ENCODE measurements around the gene CNOT1. TPM values are rescaled to one million over a fixed set of nuclear protein-coding genes. Genes with fewer than 3 reads are reported as not detected.

Gene CNOT1
- polyA plus RNA-seq, 1 experiment: 151 TPM

- Histone ChIP-seq H3K4me3 (ENCODE audit: low read depth, low read length) (no peak overlapping the region), H3K27me3 (ENCODE audit: control insufficient read depth, insufficient read depth, low read length) (no peaks in the 10 kb centered on the region), H3K9me3 (ENCODE audit: control insufficient read depth, insufficient read depth, low read length) (no peaks in the 10 kb centered on the region), H3K27ac (ENCODE audit: low read depth, low read length) (no peak overlapping the region)
- CTCF ChIA-PET: interaction anchor here (1.1 kb wide), 1 partner anchor 13 kb away, joined by 3 read pairs; no protein-coding TSS in a partner anchor
- no peak for DNase-seq (ENCODE audit: low read depth, low spot score)
- POLR2A ChIA-PET: no interaction called here
- TF ChIP-seq, protein P1, sequence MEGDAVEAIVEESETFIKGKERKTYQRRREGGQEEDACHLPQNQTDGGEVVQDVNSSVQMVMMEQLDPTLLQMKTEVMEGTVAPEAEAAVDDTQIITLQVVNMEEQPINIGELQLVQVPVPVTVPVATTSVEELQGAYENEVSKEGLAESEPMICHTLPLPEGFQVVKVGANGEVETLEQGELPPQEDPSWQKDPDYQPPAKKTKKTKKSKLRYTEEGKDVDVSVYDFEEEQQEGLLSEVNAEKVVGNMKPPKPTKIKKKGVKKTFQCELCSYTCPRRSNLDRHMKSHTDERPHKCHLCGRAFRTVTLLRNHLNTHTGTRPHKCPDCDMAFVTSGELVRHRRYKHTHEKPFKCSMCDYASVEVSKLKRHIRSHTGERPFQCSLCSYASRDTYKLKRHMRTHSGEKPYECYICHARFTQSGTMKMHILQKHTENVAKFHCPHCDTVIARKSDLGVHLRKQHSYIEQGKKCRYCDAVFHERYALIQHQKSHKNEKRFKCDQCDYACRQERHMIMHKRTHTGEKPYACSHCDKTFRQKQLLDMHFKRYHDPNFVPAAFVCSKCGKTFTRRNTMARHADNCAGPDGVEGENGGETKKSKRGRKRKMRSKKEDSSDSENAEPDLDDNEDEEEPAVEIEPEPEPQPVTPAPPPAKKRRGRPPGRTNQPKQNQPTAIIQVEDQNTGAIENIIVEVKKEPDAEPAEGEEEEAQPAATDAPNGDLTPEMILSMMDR (IDR thresholded peaks at IDR 0.05; ENCODE audit: low read depth, low read length): no peak
Measured at GRCh38 chr16:58532414-58532813, 97.2 kb downstream of the CNOT1 start.

DNA sequence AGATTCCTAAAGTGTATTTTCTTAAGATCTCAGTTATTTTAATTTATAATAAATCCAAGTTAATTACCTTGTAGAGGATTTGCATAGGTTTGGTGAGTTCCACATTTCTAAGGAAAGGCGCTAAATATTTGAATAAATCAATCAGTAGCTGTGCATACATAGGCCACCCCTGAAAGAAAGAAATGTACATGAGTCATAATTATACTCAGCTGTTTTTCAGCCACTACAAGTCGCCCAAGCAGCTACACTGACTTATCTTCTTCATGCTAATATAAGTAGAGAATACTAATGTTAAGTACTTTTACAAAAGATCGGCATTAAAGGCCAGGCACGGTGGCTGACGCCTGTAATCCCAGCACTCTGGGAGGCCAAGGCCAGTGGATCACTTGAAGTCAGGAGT is 99.4 kb downstream of the CNOT1 start:
- ChIA-PET POLR2A (no interaction called here), CTCF (no interaction called here)
- no peak for DNase-seq (ENCODE audit: low read depth, low spot score)
- Histone ChIP-seq H3K4me3 (ENCODE audit: low read depth, low read length) (no peak overlapping the region), H3K27me3 (ENCODE audit: control insufficient read depth, insufficient read depth, low read length) (no peaks in the 10 kb centered on the region), H3K27ac (ENCODE audit: low read depth, low read length) (no peak overlapping the region), H3K9me3 (ENCODE audit: control insufficient read depth, insufficient read depth, low read length) (no peaks in the 10 kb centered on the region)
- TF ChIP-seq, protein P1 (IDR thresholded peaks at IDR 0.05; ENCODE audit: low read depth, low read length): no peak

DNA sequence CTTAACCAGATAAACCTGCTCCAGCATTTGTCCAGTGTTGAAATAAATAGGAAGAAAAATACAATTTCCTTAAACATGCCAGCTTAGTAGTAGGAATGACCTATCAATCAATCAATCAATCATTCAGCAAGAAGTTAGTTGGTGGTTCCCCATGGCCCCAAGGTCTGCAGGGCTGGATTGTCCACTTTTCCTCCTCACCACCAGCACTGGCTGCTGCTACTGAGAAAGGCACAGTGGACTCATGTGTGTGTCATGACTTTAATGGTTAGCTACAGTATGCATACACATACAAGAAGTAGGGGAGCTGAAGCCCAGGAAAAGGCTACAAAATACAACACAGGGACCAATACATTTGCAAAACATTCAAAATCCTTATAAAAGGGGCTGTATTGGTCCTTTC is 109.9 kb downstream of the CNOT1 start:
- TF ChIP-seq, protein P1 (IDR thresholded peaks at IDR 0.05; ENCODE audit: low read depth, low read length): no peak
- Histone ChIP-seq H3K4me3 (ENCODE audit: low read depth, low read length) (no peak overlapping the region), H3K27ac (ENCODE audit: low read depth, low read length) (no peak overlapping the region), H3K9me3 (ENCODE audit: control insufficient read depth, insufficient read depth, low read length) (no peaks in the 10 kb centered on the region; the same call in 1 of the 2 replicates), H3K27me3 (ENCODE audit: control insufficient read depth, insufficient read depth, low read length) (no peaks in the 10 kb centered on the region)
- POLR2A ChIA-PET: no interaction called here
- DNase-seq (ENCODE audit: low read depth, low spot score): no peak
- CTCF ChIA-PET: interaction anchor here (0.5 to 1.0 kb wide), 3 partner anchors 134 to 141 kb away, joined by 3 to 5 read pairs (median 3); no protein-coding TSS in a partner anchor

- TF ChIP-seq, protein P1 (IDR thresholded peaks at IDR 0.05; ENCODE audit: low read depth, low read length): no peak
- H3K9me3 ChIP-seq (ENCODE audit: control insufficient read depth, insufficient read depth, low read length): no peaks in the 10 kb centered on the region; the same call in 1 of the 2 replicates
- POLR2A ChIA-PET: no interaction called here
- CTCF ChIA-PET: interaction anchor here (1.0 kb wide), 1 partner anchor 142 kb away, joined by 3 read pairs; no protein-coding TSS in a partner anchor
- no peak for DNase-seq (ENCODE audit: low read depth, low spot score)
- no peak overlapping the region for H3K4me3 ChIP-seq (ENCODE audit: low read depth, low read length)
- no peaks in the 10 kb centered on the region for H3K27me3 ChIP-seq (ENCODE audit: control insufficient read depth, insufficient read depth, low read length)
- no peak overlapping the region for H3K27ac ChIP-seq (ENCODE audit: low read depth, low read length)
Measured at GRCh38 chr16:58518980-58519368, 110.7 kb downstream of the CNOT1 start.

GRCh38 chr16:58518083-58518979 is 111.3 kb downstream of the CNOT1 start:
- no peaks in the 10 kb centered on the region; the same call in 1 of the 2 replicates for H3K9me3 ChIP-seq (ENCODE audit: control insufficient read depth, insufficient read depth, low read length)
- DNase-seq (ENCODE audit: low read depth, low spot score): no peak
- H3K4me3 ChIP-seq (ENCODE audit: low read depth, low read length): no peak overlapping the region
- no peak overlapping the region for H3K27ac ChIP-seq (ENCODE audit: low read depth, low read length)
- ChIA-PET CTCF (interaction anchor here (1.2 kb wide), 2 partner anchors 143 to 237 kb away, joined by 3 read pairs; no protein-coding TSS in a partner anchor), POLR2A (interaction anchor here (0.6 kb wide), 1 partner anchor 9 kb away, joined by 5 read pairs; no protein-coding TSS in a partner anchor)
- TF ChIP-seq, protein P1 (IDR thresholded peaks at IDR 0.05; ENCODE audit: low read depth, low read length): no peak
- H3K27me3 ChIP-seq (ENCODE audit: control insufficient read depth, insufficient read depth, low read length): no peaks in the 10 kb centered on the region

Measured in AG04450 (cell line).